GM23248 (cell line): ENCODE data around the gene AIFM1.

Experiments
- EZH2 ChIP-seq: fragments of 200-600 bp; sonication (generic); IDR thresholded peaks from 2 replicates; pipeline ENCODE4 v1.6.1; 2018; ENCODE audit warnings: antibody characterized with exemption, mild to moderate bottlenecking; ENCODE audit not compliant: insufficient read depth, poor library complexity, severe bottlenecking
- EZH2phosphoT487 ChIP-seq: fragments of 200-600 bp; sonication (generic); IDR thresholded peaks from 2 replicates; pipeline ENCODE4 v1.6.1; 2018; ENCODE audit warnings: antibody characterized with exemption, moderate library complexity, mild to moderate bottlenecking, low read depth; ENCODE audit not compliant: insufficient read depth

DNA sequence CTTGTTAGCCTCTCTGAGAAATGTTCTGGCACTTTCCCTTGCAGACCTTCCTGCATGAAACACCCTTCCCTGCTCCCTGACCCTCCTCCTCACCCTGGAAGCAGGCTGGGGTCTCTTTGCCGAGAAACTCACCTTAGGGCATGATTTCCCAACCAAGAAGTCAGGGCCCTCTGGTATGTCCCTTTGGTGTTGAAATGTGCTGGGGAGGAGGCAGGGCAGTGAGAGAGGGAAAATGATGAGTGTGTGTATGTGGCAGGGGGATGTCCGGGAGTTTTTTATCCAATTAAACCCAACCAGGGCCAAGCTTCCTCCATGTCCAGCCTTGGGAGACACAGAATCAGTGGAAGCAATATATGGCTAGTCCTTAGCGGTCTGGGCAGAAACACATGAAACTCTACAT, 60.4 kb downstream of the AIFM1 start:
- TF ChIP-seq EZH2 (no peak), EZH2phosphoT487 (no peak)
